ENCODE data around the gene SP110.

DNA sequence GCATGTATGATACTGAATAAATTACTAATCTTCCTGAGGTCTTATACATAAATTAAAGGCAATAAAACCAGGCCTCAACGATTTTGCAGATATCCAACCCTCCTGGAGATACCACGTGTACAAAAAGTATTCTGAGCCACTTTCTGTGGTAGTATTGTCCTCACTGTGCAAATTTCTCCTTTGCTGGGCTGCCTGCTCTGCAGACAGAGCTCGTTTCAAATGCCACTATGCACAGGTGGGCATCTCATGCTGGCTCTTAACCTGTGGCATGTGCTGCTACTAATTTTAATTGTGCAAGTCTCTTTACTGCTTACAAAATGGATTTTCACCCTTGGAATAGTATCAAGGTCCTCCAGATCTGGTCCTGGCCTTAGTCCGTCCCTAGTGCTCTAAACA lies 84.7 kb downstream of the SP110 start:
- TF ChIP-seq CTCF (IDR thresholded peaks at IDR 0.05) (no peak), EP300 (IDR thresholded peaks at IDR 0.05) (no peak), POLR2A (IDR thresholded peaks at IDR 0.05) (no peak), POLR2AphosphoS5 (IDR thresholded peaks at IDR 0.05) (no peak)
